HG02571 (cell line): ENCODE results near the gene MYCBPAP.

Source experiments
- ATAC-seq: cut with Tn5 transposase; IDR thresholded peaks from one replicate; pipeline ENCODE4 v1.9.1; 2021; ENCODE audit warnings: mild to moderate bottlenecking, moderate library complexity; ENCODE audit not compliant: unreplicated experiment

Gene MYCBPAP

GRCh38 chr17:50514936-50515702 is 6.9 kb downstream of the MYCBPAP start:
- ATAC-seq = no peak

GRCh38 chr17:50517011-50517410 is 8.8 kb downstream of the MYCBPAP start:
- no peak for ATAC-seq

DNA sequence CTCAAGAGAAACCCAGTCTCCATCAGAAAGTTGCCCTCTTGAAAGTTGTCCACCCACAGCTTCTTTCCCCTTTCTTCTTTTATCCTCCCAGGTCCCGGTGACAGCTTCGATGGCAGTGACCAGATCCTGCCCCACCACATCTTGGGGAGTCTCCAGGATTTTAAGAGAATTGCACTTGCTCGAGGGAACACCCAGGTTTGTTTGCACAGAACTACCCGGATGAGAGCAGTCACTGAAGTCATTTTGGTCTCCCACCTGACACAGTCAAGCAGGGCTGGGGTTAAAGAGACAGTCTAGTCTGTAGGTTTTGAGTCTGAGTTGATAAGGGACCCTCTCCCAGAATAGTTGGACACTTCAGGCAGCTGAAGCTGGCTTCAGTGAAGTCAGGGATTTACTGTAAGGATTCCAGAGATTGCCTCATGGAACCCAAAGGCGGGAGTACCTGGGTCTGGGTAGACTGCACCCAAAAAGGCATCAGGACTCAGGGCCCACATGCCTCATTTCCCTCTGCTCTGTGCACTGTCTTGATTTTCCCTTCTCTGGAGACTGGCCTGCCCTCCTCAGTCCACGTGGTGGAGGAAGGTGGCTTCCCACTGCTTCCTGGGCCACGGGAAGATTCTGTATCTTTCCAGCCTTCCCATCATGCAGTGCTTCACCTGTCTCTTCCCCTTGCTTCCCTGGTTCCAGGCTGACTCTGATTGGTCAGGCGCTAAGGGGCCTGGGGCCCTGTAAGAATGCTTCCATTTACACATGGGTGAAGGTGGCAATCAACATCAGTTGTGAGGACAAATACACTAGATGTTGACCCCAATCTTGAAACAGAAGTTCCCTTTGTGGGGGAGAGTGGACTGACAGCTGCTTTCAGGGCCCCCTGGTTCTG is 9.5 kb downstream of the MYCBPAP start:
- no peak for ATAC-seq

DNA sequence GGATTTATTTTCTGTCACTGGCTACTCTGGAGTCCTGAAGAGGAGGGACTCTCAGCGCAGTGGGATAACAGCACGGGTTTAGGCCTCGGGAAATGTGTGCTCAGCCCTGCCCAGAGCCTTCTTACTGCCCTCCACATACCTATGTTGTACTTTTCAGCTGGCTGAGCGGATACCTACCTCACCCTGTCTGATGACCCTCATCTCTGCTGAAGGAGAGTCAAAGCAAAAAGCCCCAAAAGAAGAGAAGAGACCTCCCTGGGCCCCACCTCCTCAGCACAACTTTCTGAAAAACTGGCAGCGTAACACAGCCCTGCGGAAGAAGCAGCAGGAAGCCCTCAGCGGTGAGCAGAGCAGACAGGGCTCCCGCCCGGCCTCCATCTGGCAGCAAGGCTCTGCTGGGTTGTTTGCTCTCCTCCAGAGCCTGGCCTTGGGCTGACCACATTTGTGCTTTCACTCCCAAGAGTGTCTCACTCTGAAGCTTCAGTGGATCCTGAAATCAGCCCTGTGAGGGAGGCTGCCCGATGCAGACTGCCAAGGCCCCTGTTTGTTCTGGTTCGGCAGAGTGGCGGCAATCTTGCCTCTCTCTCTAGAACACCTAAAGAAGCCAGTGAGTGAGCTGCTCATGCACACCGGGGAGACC is 10.3 kb downstream of the MYCBPAP start:
- no peak for ATAC-seq

DNA sequence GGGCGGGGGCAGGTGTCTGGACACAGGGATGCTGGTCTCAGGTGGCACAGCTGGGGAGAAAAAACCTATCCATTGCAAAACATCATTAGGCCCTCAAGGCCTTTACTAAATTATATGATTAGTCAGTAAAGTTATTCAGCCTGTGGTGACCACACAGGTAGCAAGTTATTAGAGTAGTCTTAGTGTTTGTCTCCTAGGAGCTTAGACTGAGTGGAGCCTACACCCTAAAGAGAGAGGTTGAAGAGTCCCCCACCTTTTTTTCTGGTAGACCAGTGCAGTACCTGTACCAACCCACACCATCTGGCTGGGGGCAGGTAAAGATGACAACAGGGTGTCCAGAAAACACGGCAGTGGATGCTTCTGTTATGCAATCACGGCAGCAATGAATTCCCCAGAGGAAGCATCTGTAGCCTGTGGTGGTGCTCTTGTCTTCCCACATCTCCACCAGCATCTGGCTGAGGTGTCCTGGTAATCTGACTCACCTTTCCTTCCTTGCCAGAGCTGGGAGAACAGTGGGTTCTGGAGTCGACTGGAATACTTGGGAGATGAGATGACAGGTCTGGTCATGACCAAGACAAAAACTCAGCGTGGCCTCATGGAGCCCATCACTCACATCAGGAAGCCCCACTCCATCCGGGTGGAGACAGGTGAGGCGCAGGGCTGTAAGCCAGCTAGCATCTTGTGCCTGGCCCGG is 11.0 kb downstream of the MYCBPAP start:
- ATAC-seq = no peak

DNA sequence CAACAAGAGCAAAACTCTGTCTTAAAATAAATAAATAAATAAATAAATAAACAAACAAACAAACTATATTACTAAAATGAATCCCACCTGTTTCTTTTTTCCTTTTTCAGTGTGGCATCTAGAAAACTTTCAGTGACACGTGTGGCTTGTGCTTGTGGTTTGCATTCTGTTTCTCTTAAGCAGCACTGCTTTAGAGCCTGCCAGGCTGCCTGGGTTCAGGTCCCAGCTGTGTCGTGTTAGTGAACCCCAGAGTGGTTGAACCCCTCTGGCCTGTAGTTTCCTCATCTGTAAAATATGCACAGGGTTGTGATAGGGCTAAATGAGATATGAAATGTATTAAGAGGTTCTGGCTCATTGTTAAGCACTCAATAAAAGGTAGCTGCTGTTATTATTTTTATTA is 12.2 kb downstream of the MYCBPAP start:
- no peak for ATAC-seq

DNA sequence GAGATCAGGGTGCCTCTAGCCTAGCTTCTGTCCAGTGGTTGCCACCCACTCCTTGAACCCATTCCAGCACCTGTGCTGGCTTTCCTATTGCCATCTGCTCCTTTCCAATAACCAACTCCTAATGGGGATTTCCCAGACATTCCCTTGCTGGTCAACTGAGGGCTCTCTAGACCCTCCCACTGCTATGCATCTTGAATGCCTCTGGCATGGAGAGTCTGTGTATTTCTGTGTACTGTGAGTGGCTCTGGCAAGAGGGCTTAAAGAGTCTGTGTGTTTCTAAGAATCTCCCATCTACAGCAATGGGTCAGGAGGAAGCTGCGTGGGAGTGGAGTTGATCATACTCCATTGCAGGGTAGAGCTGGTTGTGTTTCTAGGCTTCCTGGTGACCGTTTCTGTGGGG is 13.3 kb downstream of the MYCBPAP start:
- ATAC-seq = no peak

DNA sequence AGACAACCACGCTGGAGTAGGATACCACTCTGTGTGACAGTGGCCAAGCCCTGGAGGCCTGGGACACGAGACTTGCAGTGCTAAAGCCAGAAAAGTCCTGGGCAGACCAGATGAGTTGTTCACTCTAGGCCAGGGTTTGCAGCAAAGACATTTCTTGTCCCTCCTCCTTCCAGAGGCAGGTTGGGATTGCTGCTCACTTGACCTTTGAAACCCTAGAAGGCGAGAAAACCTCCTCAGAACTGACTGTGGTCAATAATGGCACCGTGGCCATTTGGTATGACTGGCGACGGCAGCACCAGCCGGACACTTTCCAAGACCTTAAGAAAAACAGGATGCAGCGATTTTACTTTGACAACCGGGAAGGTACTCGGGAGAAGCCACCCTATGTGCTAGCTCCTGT is 14.5 kb downstream of the MYCBPAP start:
- ATAC-seq = no peak

DNA sequence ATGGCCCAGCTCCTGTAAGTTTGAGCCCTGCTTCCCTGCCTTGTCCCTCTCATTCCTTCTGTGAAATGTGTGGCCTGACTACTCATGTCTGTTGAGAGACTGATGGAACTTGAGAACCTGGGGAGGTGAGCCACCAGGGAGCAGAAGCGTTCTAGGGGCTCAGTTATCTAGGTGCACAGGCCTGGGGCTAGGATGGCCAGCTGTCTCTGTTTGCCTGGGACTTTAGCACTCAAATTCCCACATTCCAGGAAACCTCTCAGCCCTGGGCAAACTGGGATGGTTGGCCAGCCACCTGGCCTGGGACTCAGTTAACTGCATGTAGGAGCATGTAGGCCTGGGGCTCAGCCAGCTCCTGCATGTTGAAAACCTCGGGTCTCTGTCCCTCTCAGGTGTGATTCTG is 15.0 kb downstream of the MYCBPAP start:
- no peak for ATAC-seq

- no peak for ATAC-seq
These were observed 16.6 kb downstream of the MYCBPAP start for GRCh38 chr17:50524838-50525237.

DNA sequence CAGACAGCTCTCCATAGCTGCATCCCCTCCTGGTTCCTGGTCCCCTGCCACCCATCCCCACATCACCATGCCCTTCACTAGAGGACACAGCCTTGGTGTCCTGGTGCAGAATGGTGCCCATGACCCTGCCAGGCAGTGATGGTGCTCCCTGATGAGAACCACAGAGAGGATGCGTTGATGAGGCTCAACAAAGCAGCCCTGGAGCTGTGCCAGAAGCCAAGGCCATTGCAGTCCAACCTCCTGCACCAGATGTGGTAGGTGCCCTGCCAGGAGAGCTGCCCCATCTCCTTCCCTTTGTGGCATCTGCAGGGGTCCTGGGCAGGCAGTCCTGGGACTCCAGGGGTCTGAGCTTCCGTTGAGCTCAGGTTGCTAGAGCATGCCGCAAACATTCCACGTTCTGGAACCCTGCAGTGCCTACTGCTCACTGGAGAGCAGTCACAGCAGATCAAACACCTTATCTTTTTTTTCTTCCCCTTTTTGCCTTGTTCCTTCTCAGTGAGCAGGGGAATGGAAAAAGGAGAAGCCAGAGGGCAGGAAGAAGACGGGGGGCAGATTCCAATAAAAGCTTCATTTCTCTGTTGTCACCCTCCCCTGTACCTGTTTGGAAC is 19.0 kb downstream of the MYCBPAP start:
- ATAC-seq = no peak

DNA sequence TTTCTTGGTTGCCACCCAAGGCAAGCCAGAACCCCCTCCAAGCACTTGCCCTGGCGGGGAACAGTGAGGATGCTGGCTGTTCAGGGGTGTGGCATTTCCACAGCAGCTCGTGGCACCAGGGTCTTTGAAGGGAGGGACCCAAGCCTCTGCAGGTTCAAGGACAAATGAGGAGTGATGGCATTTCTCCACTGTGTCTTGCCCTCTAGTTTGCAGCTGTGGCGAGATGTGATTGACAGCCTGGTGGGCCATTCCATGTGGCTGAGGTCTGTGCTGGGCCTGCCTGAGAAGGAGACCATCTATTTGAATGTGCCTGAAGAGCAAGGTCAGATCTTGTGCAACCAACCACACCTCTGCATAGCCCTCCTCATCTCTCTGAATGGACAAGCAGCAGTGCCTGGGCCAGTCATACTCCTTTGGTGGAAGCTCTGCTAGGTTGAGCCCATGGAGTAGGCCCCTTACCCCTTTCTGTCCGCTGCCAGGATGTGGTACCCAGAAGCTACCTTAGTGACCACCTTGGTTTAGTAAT is 19.8 kb downstream of the MYCBPAP start:
- ATAC-seq = no peak

DNA sequence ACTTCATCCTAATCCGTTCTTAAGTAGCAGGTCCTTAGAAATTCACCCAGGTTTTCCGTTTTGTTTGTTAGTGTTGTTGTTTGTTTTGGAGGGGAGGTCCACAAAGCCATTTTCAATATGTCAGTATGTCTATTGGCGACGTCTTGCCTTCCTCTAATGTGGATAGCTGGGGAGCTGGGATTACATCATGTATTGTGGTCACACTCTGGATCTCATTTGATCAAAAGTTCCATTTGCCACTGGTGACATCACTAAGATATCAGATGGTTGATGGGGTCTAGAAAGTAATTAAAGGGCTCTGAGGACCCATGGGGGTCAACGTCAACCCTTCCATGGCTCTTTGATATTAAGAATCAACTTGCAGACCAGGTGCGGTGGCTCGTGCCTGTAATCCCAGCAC is 21.6 kb downstream of the MYCBPAP start:
- ATAC-seq = no peak

DNA sequence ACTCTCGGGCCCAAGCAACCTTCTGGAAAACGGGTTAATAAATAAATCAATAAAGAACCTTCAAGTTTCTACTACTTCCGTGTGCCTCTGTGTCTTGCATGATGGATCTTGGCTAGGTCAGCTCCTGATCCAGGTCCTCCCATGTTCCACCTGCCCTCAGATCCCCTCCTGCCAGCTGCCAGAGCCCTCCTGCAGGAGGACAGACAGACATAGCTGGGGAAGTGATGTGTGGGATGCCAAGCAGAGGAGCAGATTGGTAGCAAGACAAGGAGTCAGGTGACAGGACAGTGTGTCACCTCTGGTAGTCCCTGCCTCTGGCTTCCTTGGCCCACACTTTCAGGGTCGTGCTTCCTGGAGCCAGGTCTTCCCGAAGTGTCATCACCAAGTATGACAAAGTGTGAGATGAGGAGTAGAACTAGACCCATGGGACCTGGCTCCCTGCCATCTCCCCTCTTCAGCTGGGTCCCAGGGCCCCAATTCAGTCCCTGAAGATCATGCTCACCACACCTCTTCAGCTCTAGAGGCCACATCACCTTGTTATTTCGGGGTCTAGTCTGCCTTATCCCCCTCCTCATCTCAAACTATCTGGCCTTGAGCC is 23.3 kb downstream of the MYCBPAP start:
- no peak for ATAC-seq

- no peak for ATAC-seq
These were observed 24.3 kb downstream of the MYCBPAP start, which contains the start of gene EPN3 for GRCh38 chr17:50532452-50533024. Gene EPN3 (plus strand): TSS chr17:50532735. CDS start chr17:50536557, 3,822 bp downstream.

GRCh38 chr17:50533185-50533584 is 24.9 kb downstream of the MYCBPAP start:
- ATAC-seq = no peak

DNA sequence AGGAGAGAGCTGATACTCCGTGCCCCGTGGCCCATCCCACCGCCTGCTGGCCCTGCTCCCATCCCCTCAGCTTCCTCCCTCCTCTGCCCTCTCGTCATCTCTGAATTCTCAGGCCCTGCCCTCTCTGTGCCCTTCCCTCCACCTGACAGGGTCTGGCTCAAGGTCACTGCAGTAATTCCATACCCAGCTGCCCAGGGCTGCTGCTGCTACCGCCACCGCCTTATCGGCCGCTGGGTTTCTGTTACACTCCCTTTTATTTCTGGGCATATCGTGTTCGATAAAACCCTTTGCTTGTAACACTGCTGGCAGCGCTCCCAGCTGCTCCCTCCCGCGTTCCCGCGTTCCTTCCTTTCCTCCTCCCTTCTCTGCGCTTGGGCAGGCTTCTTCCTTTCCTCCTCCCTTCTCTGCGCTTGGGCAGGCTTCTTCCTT is 25.5 kb downstream of the MYCBPAP start:
- ATAC-seq = no peak

DNA sequence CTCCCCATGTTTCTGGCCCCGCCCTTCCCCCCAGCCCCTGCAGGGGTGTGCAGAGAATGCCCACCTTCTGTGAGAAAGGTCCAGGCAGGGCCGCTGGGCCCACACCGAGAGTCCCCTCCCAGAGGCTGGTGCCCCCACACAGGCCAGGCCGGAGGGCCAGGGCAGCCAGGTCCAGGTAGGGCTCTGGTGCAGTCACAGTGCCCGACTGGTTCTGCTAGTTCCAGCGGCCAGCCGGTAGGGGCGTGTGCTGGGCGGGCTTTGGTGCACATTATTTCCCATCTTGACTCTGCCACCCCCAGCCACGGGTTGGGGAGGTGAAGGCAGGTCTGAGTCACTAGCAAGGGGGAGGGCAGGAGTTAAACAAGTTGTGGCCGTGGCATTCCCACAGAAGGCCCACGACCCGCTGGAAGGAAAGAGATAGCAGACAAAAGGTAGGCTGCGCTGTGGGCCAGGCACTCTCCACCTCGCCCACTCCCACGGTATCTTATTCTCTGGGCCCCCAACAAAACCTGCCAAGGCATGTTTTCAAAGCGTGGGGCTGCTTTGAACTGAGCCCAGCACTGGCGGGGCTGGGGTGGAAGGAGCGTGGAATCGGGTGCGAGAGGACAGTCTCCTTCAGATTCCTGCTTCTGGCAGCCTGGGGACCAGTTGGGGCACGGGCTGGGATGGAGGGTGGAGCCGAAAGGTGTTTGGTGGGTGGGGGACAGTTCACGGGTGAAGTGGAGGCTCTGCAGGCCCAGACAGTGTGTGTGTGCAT is 26.2 kb downstream of the MYCBPAP start:
- ATAC-seq = no peak

GRCh38 chr17:50534979-50535326 is 26.7 kb downstream of the MYCBPAP start:
- no peak for ATAC-seq
